ENCODE measurements around the gene C7. TPM values are rescaled to one million over a fixed set of nuclear protein-coding genes. Genes with fewer than 3 reads are reported as not detected.
"Not testable (repeated sequence)": the region's sequence is repeated elsewhere in the genome, so short reads cannot be mapped to it uniquely, and the experiment has no call there.

The C7 gene
- polyA plus RNA-seq, 2 donors = 6.5 to 30.5 TPM

DNA sequence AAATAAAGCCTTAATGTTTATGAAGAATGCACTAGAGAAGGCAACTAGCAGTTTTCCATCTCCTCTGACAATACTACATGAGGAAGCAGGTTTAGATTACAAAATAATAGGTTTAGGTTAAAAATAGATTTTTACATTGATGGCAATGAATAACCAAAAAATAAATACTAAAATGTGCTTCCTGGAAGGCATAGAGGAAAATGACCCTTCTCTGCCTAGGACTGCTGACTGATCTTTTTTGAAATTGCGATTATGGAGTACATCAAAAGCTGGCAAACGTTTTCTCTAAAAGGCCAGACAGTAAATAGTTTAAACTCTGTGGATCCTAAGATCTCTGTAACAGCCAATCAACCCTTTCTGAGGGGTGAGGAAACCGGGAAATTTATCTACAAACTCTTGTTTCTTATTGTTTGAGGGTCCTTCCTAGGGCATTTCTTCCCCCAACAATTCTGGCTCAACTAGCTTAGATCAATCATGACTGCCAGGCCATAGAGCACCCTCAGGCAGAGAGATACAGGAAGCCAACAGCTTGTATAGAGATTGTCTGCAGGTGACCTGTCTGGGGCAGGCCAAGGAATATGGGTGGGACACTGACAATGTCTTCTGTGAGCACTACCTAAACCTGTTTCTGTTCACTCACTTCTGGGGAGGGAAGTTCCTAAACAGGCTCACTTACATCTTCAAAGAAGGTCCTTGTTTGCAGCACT lies 94.5 kb downstream of the C7 start:
- H3K4me3 ChIP-seq (ENCODE audit: low read depth in 1 of 2, low read length in 2 of 2) = no peak overlapping the region
- H3K36me3 ChIP-seq (ENCODE audit: control insufficient read depth in 2 of 2, insufficient read depth in 2 of 2, low read length in 1 of 2) = no peaks in the 10 kb centered on the region
- peaks cover 0 to 2% of the 10 kb centered on the region in 2 donors for H3K9me3 ChIP-seq (ENCODE audit: control insufficient read depth in 2 of 2, insufficient read depth in 1 of 2, low read depth in 1 of 2, low read length in 1 of 2)
- WGBS, 2 donors = 46 to 53% methylated on average over 3 of the region's 3 CpGs
- H3K27ac ChIP-seq (ENCODE audit: low read depth in 2 of 2, low read length in 1 of 2) = no peak overlapping the region
- no peaks in the 10 kb centered on the region for H3K27me3 ChIP-seq (ENCODE audit: control insufficient read depth in 1 of 2, insufficient read depth in 2 of 2, low read length in 2 of 2)
- H3K4me1 ChIP-seq (ENCODE audit: control insufficient read depth in 2 of 2, insufficient read depth in 2 of 2, low read length in 1 of 2) = no peaks in the 10 kb centered on the region

DNA sequence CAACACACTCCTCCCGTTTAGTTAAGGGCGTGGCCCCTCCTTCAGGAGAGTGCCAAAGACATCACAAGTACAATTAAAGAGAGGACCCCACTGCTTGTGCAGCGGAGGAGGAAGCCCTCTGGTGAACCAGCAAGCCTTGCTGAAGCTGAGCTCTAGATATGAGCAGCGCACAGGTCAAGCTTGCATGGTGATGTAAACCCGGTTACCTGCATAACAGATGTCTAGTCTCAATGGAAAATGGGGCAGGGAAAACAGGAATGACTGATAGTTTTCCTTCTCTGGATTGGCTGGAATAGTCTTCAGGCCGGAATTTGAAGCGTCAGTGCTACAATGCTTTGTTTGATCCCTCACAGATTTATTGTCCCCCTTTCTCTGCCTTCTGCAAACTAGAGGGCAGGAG lies 95.6 kb downstream of the C7 start:
- Histone ChIP-seq H3K9me3 (ENCODE audit: control insufficient read depth in 2 of 2, insufficient read depth in 1 of 2, low read depth in 1 of 2, low read length in 1 of 2) (peaks cover 0 to 2% of the 10 kb centered on the region in 2 donors), H3K4me1 (ENCODE audit: control insufficient read depth in 2 of 2, insufficient read depth in 2 of 2, low read length in 1 of 2) (no peaks in the 10 kb centered on the region), H3K4me3 (ENCODE audit: low read depth in 1 of 2, low read length in 2 of 2) (no peak overlapping the region), H3K36me3 (ENCODE audit: control insufficient read depth in 2 of 2, insufficient read depth in 2 of 2, low read length in 1 of 2) (no peaks in the 10 kb centered on the region), H3K27me3 (ENCODE audit: control insufficient read depth in 1 of 2, insufficient read depth in 2 of 2, low read length in 2 of 2) (no peaks in the 10 kb centered on the region), H3K27ac (ENCODE audit: low read depth in 2 of 2, low read length in 1 of 2) (no peak overlapping the region)
- WGBS, 2 donors = 81 to 87% methylated on average over 7 of the region's 7 CpGs

DNA sequence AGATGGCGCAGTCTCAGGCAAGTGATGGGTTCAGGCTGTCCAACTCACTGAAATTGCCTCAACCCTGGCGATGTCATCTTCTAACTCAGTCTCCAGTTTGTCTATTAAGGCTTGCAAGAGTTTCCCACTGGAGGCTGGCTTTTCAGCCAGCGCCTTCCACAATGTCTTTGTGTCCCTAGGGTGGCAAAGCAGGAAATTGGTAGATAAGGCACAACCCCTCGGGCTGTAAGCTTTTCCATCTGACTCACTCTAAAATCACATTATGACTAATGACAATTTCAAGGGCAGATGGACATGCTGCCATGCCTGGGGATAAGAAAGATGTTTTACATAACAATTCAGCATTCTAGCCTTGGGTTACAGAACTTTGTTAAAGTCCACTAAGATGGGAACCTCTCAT lies 99.9 kb downstream of the C7 start:
- no peaks in the 10 kb centered on the region for H3K36me3 ChIP-seq (ENCODE audit: control insufficient read depth in 2 of 2, insufficient read depth in 2 of 2, low read length in 1 of 2)
- 68 to 71% methylated on average over 4 of the region's 4 CpGs for WGBS, 2 donors
- no peak overlapping the region for H3K4me3 ChIP-seq (ENCODE audit: low read depth in 1 of 2, low read length in 2 of 2)
- H3K9me3 ChIP-seq (ENCODE audit: control insufficient read depth in 2 of 2, insufficient read depth in 1 of 2, low read depth in 1 of 2, low read length in 1 of 2) = peaks cover 0 to 2% of the 10 kb centered on the region in 2 donors
- no peaks in the 10 kb centered on the region for H3K27me3 ChIP-seq (ENCODE audit: control insufficient read depth in 1 of 2, insufficient read depth in 2 of 2, low read length in 2 of 2)
- no peaks in the 10 kb centered on the region for H3K4me1 ChIP-seq (ENCODE audit: control insufficient read depth in 2 of 2, insufficient read depth in 2 of 2, low read length in 1 of 2)
- no peak overlapping the region for H3K27ac ChIP-seq (ENCODE audit: low read depth in 2 of 2, low read length in 1 of 2)

DNA sequence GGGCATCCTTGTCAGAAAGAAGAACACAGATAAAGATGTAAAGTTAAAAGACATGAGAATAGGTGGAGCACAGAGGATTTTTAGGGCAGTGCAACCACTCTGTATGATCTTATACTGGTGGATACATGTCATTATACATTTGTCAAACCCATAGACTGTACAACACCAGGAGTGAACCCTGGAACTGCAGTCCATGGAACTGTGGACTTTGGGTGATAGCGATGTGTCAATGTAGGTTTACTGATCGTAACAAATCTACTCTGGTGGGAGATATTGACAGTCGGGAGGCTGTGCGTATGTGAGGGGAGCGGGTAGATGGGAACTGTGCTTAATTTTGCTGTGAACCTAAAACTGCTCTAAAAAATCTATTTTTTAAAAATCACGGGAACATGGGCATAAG lies 101.3 kb downstream of the C7 start:
- no peak overlapping the region for H3K27ac ChIP-seq (ENCODE audit: low read depth in 2 of 2, low read length in 1 of 2)
- no peaks in the 10 kb centered on the region for H3K27me3 ChIP-seq (ENCODE audit: control insufficient read depth in 1 of 2, insufficient read depth in 2 of 2, low read length in 2 of 2)
- 93 to 95% methylated on average over 6 of the region's 6 CpGs for WGBS, 2 donors
- no peaks in the 10 kb centered on the region for H3K4me1 ChIP-seq (ENCODE audit: control insufficient read depth in 2 of 2, insufficient read depth in 2 of 2, low read length in 1 of 2)
- H3K36me3 ChIP-seq (ENCODE audit: control insufficient read depth in 2 of 2, insufficient read depth in 2 of 2, low read length in 1 of 2) = no peaks in the 10 kb centered on the region
- H3K9me3 ChIP-seq (ENCODE audit: control insufficient read depth in 2 of 2, insufficient read depth in 1 of 2, low read depth in 1 of 2, low read length in 1 of 2) = no peaks in the 10 kb centered on the region
- H3K4me3 ChIP-seq (ENCODE audit: low read depth in 1 of 2, low read length in 2 of 2) = no peak overlapping the region

DNA sequence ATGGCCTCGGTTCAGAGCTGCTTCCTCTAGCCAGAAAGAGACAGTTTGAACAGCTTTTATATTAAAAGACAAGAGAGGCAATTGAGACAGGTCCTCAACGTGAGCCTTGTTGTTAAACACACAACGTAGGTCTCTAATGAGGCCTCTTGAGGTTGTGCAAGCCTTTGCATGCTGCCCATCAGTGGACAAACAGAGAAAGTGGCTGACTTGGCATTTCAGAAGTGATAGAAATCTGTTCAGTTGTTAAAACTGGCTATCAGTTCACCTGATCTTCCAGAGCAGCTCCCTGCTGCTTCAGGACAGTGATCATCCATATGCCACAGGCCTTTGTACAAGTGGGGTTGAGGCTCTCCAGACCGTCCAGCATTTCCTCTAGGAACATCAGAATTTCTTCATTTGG lies 103.0 kb downstream of the C7 start:
- H3K36me3 ChIP-seq (ENCODE audit: control insufficient read depth in 2 of 2, insufficient read depth in 2 of 2, low read length in 1 of 2) = no peaks in the 10 kb centered on the region
- H3K27me3 ChIP-seq (ENCODE audit: control insufficient read depth in 1 of 2, insufficient read depth in 2 of 2, low read length in 2 of 2) = no peaks in the 10 kb centered on the region
- H3K9me3 ChIP-seq (ENCODE audit: control insufficient read depth in 2 of 2, insufficient read depth in 1 of 2, low read depth in 1 of 2, low read length in 1 of 2) = no peaks in the 10 kb centered on the region
- H3K4me3 ChIP-seq (ENCODE audit: low read depth in 1 of 2, low read length in 2 of 2) = no peak overlapping the region
- no peaks in the 10 kb centered on the region for H3K4me1 ChIP-seq (ENCODE audit: control insufficient read depth in 2 of 2, insufficient read depth in 2 of 2, low read length in 1 of 2)
- WGBS, 2 donors = 55 to 59% methylated on average over 4 of the region's 4 CpGs
- H3K27ac ChIP-seq (ENCODE audit: low read depth in 2 of 2, low read length in 1 of 2) = no peak overlapping the region

DNA sequence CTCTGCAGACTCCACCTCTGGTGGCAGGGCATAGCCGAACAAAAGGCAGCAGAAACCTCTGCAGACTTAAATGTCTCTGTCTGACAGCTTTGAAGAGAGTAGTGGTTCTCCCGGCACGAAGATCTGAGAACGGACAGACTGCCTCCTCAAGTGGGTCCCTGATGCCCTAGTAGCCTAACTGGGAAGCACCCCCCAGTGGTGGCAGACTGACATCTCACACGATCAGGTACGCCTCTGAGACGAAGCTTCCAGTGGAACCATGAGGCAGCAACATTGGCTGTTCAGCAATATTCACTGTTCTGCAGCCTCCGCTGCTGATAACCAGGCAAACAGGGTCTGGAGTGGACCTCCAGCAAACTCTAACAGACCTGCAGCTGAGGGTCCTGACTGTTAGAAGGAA lies 113.3 kb downstream of the C7 start:
- not testable (repeated sequence) for H3K27ac ChIP-seq (ENCODE audit: low read depth in 2 of 2, low read length in 1 of 2); H3K9me3 ChIP-seq (ENCODE audit: control insufficient read depth in 2 of 2, insufficient read depth in 1 of 2, low read depth in 1 of 2, low read length in 1 of 2); H3K27me3 ChIP-seq (ENCODE audit: control insufficient read depth in 1 of 2, insufficient read depth in 2 of 2, low read length in 2 of 2); H3K4me3 ChIP-seq (ENCODE audit: low read depth in 1 of 2, low read length in 2 of 2); H3K4me1 ChIP-seq (ENCODE audit: control insufficient read depth in 2 of 2, insufficient read depth in 2 of 2, low read length in 1 of 2); H3K36me3 ChIP-seq (ENCODE audit: control insufficient read depth in 2 of 2, insufficient read depth in 2 of 2, low read length in 1 of 2)
- WGBS, 2 donors = 95 to 98% methylated on average over 8 of the region's 8 CpGs

Other genes starting within 250 kb of the C7 start
- 1 to 10 TPM; 1.2 to 1.4 TPM for gene PTGER4, start 229.6 kb upstream of the C7 start, polyA plus RNA-seq
- 1 to 10 TPM; 3.2 to 3.7 TPM for gene TTC33, start 153.5 kb upstream of the C7 start, polyA plus RNA-seq
- 10 to 100 TPM; 13.6 to 15.7 TPM for gene PRKAA1, start 111.1 kb upstream of the C7 start, polyA plus RNA-seq
- 1,000 to 10,000 TPM; 1,738 to 2,494 TPM for gene RPL37, start 74.3 kb upstream of the C7 start, polyA plus RNA-seq
- gene CARD6, start 68.1 kb upstream of the C7 start, polyA plus RNA-seq = 1 to 10 TPM; 6.4 to 7.9 TPM
- not detected for gene MROH2B, start 161.8 kb downstream of the C7 start, polyA plus RNA-seq

Measured in esophagus (tissue), 2 donors.